Fibroblast of upper back skin (primary cell): ENCODE results near the gene TMEM44.
A peak's percentile ranks its signal among the peaks of the same experiment; 100 is the strongest.
"Not testable (repeated sequence)": the region's sequence is repeated elsewhere in the genome, so short reads cannot be mapped to it uniquely, and the experiment has no call there.

ENCODE experiments used
- DNase-seq: peaks from one replicate; pipeline ENCODE4 v3.0.0-alpha.2; 2013

Gene TMEM44

DNA sequence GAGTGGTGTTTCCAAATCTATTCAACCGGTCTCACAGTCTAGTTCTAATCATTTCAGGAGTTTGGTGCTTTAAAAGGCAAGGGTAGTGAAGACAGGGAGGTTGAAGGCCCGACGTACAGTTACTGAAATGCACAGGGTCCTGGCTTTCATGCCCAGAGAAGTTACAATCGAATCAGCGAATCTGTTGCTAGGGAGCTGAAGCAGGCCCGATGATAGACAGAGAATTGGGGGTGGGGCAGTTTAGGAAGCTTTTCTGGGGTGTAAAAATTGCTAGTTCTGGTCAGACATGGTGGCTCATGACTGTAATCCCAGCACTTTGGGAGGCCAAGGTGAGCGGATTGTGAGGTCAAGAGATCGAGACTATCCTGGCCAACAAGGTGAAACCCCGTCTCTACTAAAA, 83.4 kb downstream of the TMEM44 start:
- no peak for DNase-seq

DNA sequence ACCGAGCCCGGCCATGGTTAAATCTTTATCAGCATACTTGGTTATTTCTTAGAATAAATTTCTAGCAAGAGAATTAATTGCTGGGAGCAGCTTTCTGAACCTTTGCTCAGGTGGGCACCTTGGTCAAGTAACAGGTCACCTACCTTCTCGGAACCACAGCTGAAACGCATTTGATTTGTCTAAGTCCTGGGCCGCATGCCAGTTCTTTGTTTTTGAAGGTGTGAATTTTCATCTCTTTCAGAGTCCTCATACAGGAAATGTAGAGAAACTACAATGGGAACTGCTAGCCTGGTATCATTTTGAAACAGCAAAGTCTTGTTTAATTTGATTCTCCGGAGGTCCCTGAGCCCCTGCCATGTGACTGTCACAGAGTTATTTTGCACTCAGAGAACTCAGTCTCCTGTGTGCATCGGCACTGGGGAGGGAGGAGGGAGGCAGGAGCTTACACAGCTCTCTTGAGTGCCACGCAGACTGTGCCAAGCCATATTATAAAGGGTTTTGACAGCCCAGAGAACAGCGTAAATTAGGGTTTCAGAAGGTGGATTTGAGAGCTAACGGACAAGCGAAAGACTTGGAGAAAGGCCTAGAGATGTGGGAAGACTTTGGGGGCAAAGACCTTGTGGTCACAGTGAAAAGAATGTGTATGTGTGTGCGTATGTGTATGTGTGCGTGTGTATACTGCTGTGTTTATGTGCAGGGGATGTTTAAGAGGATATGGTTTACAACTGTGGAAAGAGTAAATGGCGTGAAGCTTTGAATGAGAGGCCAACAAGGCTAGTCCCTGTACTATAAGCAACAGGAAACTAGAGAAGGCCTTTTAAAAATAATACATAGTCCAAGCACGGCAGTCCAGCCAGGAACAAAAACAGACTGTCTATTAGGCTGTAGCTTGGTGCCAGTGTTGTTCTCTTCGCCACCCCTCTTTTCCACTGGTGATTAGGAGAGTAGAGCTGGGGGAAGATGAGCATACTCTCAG, 84.6 kb downstream of the TMEM44 start:
- DNase-seq = no peak

- no peak for DNase-seq
Measured at GRCh38 chr3:194547042-194547441, 86.2 kb downstream of the TMEM44 start.

DNA sequence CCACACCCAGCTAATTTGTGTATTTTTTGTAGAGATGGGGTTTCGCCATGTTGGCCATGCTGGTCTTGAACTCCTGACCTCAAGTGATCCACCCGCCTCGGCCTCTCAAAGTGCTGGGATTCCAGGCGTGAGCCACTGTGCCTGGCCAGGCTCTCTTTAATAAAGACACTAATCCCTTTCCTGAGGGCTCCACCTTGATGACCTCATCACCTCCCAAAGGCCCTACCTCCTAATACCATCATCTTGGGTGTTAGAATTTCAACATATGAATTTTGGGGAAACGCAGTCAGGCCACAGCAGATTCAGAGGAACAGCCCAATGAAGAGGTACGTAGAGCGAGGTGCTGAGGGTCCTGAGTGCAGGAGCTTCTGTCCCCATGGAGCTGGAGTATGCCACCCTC, 87.7 kb downstream of the TMEM44 start:
- not testable (repeated sequence) for DNase-seq

- DNase-seq = no peak
Measured at GRCh38 chr3:194543550-194543949, 89.7 kb downstream of the TMEM44 start.

DNA sequence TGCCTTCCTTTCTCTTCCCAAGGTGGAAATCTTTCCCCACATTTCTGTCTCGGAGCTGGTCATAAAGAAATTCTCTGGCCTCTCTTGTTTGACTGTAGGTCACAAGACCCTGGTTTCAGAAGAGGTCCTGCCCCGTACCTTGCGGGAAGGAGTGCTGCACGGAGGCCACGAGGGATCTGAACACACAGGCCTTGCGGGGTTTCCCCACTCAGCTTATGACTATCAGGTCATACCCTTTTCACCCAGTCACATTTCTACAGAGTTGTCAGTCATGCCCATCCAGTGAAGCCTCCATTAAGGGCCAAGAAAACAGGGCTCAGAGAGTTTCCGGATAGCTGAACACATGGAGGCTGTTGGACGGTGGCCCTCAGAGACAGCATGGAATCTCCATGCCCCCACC, 91.7 kb downstream of the TMEM44 start:
- DNase-seq = no peak

- no peak for DNase-seq
Measured at GRCh38 chr3:194540274-194540905, 92.8 kb downstream of the TMEM44 start.

- no peak for DNase-seq
Measured at GRCh38 chr3:194539498-194539897, 93.7 kb downstream of the TMEM44 start.

DNA sequence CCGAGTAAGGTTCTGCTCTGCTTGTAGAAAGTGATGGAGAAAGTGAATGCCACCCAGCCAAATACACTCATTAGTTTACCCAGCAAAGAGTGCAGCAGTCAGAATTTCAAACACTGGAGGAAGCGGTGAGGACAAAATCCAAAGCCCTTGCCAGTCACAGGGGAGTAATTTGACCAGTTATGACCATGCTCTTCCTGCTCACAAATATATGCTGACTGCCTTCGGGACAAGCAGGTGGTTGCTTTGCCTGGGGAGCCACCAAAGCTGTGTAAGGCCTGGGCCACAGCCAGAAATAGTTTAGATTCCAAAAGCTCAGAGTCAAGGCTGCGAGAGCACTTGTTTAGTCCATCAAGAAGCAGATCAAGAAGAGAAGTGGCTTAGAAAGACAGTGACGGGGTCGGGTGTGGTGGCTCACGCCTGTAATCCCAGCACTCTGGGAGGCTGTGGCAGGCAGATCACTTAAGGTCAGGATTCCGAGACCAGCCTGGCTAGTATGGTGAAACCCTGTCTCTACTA, 95.4 kb downstream of the TMEM44 start:
- peak; percentile 84 for DNase-seq
